Stimulated activated CD8-positive, alpha-beta memory T cell treated with anti-CD3 and anti-CD28 coated beads, Interleukin-7, amount 100 ng/mL, for 1 hour (primary cell): ENCODE results near the gene ELF2.
"Not testable (repeated sequence)": the region's sequence is repeated elsewhere in the genome, so short reads cannot be mapped to it uniquely, and the experiment has no call there.

Source experiments
- DNase-seq, 2 donors: peaks; one replicate each; pipeline ENCODE4 v3.0.0-alpha.2; 2020; ENCODE audit warnings: low read depth in 2 of 2

The ELF2 gene

DNA sequence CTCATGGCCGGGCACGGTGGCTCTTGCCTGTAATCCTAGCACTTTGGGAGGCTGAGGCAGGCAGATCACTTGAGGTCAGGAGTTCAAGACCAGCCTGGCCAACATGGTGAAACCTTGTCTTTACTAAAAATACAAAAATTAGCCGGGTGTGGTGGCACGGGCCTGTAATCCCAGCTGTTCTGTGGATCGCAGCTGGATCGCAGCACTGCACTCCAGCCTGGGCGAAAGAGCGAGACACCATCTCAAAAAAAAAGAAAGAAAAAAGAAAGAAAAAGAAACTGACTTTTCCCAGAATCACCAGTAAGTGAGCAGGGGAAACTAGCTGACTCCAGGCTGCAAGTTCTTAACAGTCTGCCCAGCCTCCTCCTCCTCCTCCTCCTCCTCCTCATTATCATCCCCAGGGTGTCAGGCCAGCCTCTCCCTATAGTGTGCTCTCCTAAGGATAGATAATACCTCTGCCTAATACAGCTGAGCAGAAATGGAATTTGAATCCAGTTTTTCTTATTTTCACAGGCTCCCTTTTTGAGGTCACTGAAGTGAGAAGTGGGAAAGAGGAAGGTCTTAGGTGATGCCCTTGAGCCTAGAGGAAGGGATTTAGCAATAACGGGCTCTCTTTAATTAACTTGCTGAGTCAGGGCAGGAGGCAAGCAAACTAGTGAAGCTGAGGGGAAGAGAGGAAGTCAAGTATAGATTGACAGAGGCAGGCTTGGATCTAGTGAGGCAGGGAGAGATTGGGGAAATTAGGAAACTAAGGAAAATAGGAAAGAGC lies 11.8 kb upstream of the ELF2 start:
- no peak for DNase-seq

GRCh38 chr4:139184129-139184528 lies 7.1 kb upstream of the ELF2 start:
- DNase-seq, result no peak

DNA sequence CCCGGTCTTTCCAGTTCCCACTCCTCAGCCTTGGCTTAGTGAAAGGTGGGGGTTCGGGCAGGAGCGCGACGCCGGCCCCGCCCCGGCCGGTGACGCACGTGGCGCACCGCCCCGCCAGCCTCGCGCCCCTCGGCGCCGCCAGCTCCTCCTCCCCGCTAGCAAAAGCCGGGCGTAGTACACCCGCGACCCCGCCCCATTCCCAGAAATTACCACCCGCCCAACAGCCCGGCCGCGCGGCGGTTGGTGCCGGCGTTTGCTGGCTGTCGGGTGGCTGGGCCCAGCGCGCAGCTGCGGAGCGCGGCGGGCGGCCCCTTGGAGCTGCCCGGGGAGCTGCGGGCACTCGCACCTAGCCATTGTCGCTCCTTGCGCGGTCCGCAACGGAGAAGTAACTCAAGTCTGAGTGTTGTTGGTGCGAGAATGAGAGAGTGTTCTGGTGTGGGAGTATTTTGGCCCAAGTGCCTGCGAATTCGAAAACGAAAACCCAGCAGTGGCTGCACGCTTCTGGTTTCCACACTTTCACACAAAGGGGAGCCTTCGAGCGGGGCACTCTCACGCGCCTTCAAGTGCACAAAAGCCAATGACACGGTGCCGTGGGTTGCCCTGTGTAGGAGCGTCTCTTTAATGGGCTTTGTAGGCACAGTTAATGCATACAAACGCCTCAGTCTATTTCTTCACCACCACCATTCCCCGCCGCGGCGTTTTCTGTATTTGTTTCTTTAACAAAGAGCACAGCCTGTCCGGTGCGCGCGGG lies 1.0 kb upstream of the ELF2 start:
- peak; percentile 79 to 81 for DNase-seq

GRCh38 chr4:139176302-139177048 lies 543 bp downstream of the ELF2 start:
- peak; percentile 10 to 27 for DNase-seq

DNA sequence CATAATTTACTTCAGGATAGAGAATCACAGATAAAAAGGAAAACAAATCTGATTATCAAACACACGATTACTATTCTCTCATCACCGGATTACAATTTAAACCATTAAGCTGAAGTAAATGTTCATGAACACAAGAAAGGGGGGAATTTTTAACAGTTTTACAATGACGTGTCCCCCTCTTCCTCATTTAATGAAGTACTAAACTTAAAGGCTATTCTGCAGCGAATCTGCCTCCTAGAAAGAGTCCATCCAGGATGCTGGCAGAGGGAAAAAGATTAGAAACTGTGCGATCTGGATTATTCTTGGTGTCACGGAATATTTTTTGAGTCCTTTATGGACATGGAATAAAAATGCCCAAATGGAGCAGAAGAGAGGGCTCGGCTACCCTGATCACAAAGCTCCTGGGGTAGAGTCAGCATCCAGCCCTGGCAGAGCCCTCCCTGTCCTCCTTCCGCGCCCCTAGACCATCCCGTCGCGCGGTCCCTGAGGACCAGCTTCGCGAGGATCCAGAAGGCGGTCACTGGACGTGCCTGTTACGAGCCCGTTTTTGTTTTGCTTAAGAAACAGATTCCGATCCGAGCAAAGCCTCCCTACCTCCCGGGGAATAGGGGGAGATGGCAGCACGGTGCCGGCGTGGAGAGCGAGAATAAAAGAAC lies 1.2 kb downstream of the ELF2 start:
- DNase-seq, result no peak

- DNase-seq, result no peak
Measured at GRCh38 chr4:139171876-139172691, 4.9 kb downstream of the ELF2 start.

- DNase-seq, result no peak
Measured at GRCh38 chr4:139170932-139171331, 6.1 kb downstream of the ELF2 start.

- no peak for DNase-seq
Measured at GRCh38 chr4:139167774-139168444, 9.1 kb downstream of the ELF2 start.

GRCh38 chr4:139164731-139165130 lies 12.3 kb downstream of the ELF2 start:
- no peak for DNase-seq

DNA sequence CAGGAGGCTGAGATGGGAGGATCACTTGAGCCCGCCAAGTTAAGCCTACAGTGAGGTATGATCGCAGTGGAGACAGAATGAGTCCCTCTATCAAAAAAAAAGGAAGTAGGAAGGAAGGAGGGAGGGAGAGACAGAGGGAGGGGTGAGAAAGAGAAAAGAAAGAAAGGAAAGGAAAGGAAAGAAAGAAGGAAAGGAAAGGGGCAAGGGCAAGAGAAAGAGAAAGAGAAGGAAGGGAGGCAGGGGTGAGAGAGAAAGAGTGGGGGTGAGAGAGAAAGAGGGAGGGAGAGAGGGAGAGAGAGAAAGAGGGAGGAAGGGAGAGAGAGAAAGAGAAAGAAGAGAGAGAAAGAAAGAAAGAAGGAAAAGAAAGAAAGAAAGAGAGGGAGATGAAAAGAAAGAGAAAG lies 13.2 kb downstream of the ELF2 start:
- DNase-seq, result no peak

GRCh38 chr4:139157977-139158376 lies 19.0 kb downstream of the ELF2 start:
- DNase-seq, result not testable (repeated sequence)

DNA sequence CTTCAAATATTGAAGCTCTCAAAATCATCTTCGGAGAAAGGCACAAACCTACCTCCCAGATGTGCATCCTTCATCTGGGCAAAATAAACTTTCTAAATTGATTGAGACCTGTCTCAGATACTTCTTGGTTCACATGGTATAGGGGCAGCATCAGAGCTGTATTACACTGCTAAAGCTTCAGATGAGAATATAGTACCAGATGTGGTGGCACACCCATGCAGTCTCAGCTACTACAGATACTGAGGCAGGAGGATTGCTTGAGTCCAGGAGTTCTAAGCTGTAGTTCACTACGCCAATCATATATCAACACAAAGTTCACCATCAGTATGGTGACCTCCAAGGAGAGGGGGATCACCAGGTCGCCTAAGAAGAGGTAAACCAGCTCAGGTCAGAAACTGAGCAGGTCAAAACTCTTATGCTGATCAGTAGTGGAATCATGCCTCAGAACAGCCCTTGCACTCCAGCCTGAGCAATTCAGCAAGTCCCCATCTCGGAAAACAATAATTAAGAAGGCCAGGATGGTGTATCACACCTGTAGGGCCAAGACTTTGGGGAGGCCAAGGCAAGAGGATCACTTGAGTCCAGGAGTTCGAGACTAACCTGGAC lies 22.0 kb downstream of the ELF2 start:
- no peak for DNase-seq

GRCh38 chr4:139154538-139154937 lies 22.5 kb downstream of the ELF2 start:
- no peak for DNase-seq

- DNase-seq, result no peak
Measured at GRCh38 chr4:139154134-139154421, 22.9 kb downstream of the ELF2 start.

DNA sequence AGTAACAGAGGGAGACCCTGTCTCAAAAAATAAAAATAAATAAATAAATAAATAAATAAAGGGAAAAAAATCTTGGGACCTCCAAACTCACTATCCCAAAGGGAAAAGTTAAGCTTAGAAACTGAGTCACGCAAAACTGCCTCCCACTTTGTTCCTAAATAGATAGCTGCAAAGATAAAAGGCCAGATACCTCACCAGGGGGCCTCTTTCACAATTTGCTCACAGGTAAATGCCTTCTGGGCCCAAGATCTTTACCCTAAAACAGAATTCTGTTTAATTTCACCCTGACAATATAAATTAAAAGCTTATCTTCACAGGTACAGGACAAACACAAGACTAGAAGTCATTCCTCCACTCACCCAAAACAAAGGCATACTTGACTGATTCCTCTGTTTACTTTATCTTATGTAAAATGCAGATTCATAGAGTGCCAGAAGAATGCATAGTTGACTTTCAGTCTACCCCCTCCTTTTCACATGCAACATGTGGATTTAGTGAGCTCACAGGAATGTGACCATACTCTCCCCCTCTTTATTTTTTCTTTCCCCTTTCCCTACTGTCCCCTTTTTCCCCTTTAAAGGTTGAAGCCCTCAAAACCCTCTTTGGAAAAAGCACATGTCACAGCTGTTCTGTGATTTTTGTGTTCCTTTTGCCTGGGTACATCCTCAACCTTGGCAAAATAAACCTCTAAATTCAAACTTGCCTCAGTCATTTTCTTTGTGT lies 23.4 kb downstream of the ELF2 start:
- DNase-seq, result no peak

DNA sequence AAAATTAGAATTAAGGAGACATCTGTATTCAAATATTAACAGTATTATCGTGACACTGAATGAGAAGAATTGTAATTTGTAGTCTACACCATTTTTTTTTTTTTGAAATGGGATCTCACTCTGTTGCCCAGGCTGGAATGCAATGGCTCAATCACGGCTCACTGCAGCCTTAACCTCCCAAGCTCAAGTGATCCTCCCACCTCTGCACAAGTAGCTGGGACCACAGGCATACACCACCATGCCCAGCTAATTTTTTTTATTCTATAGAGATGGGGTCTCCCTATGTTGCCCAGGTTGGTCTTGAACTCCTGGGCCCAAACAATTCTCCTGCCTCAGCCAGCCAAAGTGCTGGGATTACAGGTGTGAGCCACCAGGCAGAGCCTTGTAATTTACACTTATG lies 24.8 kb downstream of the ELF2 start:
- no peak for DNase-seq

- no peak for DNase-seq
Measured at GRCh38 chr4:139146926-139147629, 29.9 kb downstream of the ELF2 start.

DNA sequence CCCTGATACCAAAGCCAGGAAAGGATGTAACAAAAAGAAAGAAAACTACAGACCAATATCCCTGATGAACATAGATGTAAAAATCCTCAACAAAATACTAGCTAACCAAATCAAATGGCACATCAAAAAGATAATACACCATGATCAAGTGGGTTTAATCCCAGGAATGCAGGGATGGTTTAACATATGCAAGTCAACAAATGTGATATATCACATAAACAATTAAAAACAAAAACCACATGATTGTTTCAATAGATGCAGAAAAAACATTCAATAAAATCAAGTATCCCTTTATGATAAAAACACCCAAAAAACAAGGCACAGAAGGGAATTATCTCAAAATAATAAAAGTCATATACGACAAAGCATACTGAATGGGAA lies 31.5 kb downstream of the ELF2 start:
- DNase-seq, result no peak

DNA sequence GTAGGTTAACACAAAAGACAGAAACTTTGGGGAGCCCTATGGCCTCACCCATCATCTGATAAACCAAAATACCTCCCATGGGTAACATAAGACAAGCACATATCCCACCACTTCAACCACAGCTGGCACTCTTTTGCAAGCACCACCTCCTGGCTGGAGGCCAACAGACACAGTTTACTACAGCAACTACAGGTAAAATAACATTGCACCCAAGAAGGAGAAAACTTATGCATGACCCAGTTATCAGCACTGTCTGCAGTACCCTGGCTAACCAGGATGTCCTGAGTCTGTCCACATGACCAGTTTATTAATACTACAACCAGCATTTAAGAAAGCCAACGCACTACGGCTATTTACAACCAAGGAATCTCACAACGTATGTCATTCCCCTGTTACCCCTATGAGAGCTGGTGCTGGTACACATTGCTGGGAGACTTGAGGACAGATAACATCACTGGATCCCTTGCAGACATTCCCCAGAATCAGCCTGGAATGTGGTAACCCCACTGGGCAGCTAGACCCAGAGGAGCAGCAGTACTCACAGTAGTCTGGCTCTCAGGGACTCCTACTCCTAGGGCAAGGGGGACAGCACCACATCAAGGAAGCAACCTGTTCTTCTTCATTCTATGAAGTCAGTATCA lies 32.0 kb downstream of the ELF2 start:
- no peak for DNase-seq
